ENCODE measurements around the gene SEC24B. TPM values are rescaled to one million over a fixed set of nuclear protein-coding genes. Genes with fewer than 3 reads are reported as not detected.
"Not testable (repeated sequence)": the region's sequence is repeated elsewhere in the genome, so short reads cannot be mapped to it uniquely, and the experiment has no call there.

Gene SEC24B
- total RNA-seq, 1 experiment from 2014 or later, result 32.3 TPM

DNA sequence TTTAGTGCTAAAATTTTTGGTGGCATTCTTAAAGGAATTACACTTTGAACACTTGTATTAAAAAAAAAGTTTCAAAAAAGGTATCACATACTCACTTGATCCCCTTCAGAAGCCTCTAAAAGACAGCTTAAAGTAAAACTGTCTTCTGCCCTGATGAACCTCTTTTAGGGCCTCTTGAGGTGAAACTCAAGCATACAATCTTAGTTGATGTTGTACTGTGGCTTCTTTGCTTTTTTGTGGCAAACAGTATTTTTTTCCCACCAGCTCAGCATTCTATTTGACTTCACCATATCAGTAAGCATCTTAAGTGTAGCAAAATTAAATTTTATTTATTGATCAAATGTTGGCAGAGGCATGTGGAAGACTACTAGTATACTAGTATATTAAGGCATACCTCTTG is 13.7 kb downstream of the SEC24B start:
- DNase-seq, result no peak
- Histone ChIP-seq H3K27ac (no peak overlapping the region), H3K4me3 (no peak overlapping the region), H3K27me3 (no peaks in the 10 kb centered on the region; the same call in 1 of the 2 replicates), H3K36me3 (peaks cover 21% of the 10 kb centered on the region), H3K9me3 (replicated peaks) (no peaks in the 10 kb centered on the region), H3K4me1 (no peaks in the 10 kb centered on the region)

DNA sequence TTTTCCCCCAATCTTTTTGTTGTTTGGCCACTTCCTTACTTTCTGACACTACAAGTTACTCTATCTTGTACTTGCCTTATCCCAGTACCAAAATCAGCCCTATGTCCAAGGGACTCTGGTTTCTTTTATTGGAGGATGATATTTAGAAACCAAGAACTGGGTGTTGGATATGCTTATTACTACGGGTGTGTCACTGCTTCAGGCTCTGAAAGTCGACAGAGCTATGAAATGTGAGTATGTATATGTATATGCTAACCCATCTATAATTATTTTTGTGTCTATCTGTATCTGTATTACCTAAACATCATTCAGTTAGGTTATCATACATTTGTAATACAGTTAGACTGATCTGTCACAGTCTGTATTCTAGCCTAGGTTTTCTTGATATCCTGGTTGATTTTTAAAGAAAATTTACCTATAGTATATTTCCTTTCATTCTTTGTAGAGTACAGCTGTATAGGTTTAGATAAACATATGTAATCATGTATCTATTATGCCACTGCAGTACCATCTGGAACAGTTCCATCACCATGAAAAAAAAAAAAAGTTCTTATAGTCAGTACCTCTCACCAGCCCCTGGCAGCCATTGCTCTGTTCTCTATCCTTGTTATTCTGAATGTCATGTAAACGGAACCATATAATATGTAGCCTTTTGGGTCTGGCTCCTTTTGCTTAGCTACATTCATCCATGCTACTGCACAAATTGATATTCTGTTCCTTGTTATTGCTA is 18.1 kb downstream of the SEC24B start:
- Histone ChIP-seq H3K9me3 (replicated peaks) (no peaks in the 10 kb centered on the region), H3K27ac (no peak overlapping the region), H3K4me3 (no peak overlapping the region), H3K36me3 (peaks cover 25% of the 10 kb centered on the region), H3K27me3 (no peaks in the 10 kb centered on the region; the same call in 1 of the 2 replicates), H3K4me1 (no peaks in the 10 kb centered on the region)
- no peak for DNase-seq

DNA sequence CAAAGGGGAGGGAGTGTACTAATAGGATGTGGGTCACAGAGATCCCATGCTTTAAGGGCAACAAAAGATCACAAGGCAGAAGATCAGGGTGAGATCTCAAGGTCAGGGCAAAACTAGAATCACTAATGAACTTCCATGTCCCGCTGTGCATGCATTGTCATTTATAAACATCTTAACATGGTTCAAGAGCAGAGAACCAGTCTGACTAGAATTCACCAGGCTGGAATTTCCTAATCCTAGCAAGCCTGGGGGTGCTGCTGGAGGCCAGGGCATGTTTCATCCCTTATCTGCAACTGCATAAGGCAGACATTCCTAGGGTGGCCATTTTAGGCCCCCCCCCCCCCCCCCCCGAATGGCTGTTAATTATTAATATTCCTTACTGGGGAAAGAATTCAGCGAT is 19.5 kb downstream of the SEC24B start:
- not testable (repeated sequence) for H3K4me3 ChIP-seq; H3K27me3 ChIP-seq; H3K9me3 ChIP-seq (replicated peaks); H3K4me1 ChIP-seq; DNase-seq; H3K27ac ChIP-seq
- peaks cover 23% of the 10 kb centered on the region for H3K36me3 ChIP-seq

DNA sequence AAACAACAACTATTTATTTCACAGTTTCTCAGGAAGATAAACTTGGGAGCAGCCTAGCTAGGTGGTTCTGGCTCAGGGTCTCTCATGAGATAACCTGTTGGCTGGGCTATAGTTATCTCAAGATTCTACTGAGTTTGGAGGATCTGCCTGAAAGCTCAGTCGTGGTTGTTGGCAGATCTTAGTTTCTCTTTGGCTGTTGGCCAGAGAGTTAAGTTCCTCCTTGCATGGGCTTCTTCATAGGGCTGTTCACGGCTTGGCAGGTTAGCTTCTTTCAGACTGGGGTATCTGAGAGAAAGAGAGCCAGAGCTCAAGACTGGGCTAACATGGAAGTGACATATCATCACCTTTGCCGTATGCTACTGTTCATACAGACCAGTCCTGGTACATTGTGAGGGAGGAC is 28.7 kb downstream of the SEC24B start:
- Histone ChIP-seq H3K27ac (no peak overlapping the region), H3K27me3 (no peaks in the 10 kb centered on the region), H3K36me3 (peaks cover 29% of the 10 kb centered on the region), H3K4me1 (no peaks in the 10 kb centered on the region), H3K9me3 (replicated peaks) (no peaks in the 10 kb centered on the region), H3K4me3 (no peak overlapping the region)
- no peak for DNase-seq

DNA sequence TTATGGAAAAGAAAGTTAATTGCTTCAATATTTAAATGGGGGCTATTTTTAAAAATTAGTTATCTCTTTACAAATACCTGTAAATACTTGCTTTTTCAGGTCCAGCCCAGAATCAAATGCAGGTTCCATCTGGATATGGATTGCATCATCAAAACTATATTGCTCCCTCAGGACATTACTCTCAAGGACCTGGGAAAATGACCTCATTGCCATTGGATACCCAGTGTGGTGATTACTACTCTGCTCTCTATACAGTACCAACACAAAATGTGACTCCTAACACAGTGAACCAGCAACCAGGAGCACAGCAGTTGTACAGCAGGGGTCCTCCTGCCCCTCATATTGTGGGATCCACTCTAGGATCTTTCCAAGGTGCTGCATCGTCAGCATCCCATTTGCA is 29.2 kb downstream of the SEC24B start:
- H3K36me3 ChIP-seq, result peaks cover 34% of the 10 kb centered on the region
- no peaks in the 10 kb centered on the region for H3K27me3 ChIP-seq
- no peak for DNase-seq
- no peaks in the 10 kb centered on the region for H3K4me1 ChIP-seq
- no peak overlapping the region for H3K4me3 ChIP-seq
- H3K9me3 ChIP-seq (replicated peaks), result no peaks in the 10 kb centered on the region
- no peak overlapping the region for H3K27ac ChIP-seq

DNA sequence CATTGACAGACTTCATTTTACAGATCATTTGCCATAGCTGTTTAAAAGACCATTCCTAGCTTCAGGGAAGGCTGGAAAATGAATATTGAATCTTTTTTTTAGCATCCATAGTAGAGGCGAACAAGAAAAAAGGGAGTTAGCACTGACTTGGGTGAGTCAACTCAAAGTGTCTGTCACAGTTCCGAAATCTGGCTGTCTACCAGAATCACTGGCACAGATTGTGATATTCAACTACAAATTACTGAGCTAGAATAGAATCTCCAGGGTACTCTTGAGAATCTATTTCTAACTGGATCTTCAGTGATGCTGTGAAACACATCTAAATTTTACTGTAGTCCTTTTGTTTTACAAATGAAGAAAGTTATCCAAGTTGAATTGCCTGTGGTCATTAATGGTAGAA is 31.5 kb downstream of the SEC24B start:
- Histone ChIP-seq H3K27me3 (no peaks in the 10 kb centered on the region), H3K27ac (no peak overlapping the region), H3K4me1 (no peaks in the 10 kb centered on the region), H3K9me3 (replicated peaks) (no peaks in the 10 kb centered on the region), H3K36me3 (peaks cover 45% of the 10 kb centered on the region), H3K4me3 (no peak overlapping the region)
- DNase-seq, result no peak

DNA sequence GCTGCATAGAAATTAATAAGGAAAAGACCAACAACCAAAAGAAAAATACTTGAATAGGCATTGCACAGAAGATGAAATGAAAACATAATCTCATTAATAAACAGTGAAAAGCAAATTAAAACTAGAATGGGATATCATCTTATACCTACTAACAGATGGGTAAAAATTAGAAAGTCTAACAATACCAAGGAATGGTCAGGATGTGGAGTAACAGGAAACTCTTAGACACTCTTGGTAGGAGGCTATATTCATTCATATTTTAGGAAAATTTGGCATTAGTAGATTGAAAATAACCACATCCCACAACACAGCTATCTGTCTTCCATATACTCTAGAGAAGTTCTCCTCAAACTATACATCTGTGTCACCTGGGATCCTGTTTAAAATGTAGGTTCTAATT is 36.3 kb downstream of the SEC24B start:
- H3K4me1 ChIP-seq, result no peaks in the 10 kb centered on the region
- H3K9me3 ChIP-seq (replicated peaks), result no peaks in the 10 kb centered on the region
- no peak for DNase-seq
- H3K27me3 ChIP-seq, result no peaks in the 10 kb centered on the region
- peaks cover 39% of the 10 kb centered on the region for H3K36me3 ChIP-seq
- H3K4me3 ChIP-seq, result no peak overlapping the region
- no peak overlapping the region for H3K27ac ChIP-seq

DNA sequence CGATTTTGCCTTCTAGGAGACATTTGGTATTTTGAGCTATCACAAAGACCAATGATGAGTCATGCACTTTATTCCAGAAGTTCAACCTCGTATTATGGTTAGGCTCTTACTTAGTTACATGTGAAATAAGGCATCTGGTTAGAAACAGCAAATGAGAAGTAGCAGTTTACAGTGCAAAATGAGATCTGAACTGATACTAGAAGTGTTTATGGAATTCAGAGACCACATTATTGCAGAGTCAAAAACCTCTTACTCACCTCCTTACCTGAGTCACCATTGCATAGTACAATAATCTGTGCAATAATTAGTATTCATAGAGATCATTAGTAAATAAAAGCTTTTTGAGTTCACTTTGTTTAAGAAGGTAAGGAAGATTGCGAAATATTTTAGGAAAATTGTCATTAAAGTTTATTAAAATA is 38.7 kb downstream of the SEC24B start:
- no peak overlapping the region for H3K27ac ChIP-seq

DNA sequence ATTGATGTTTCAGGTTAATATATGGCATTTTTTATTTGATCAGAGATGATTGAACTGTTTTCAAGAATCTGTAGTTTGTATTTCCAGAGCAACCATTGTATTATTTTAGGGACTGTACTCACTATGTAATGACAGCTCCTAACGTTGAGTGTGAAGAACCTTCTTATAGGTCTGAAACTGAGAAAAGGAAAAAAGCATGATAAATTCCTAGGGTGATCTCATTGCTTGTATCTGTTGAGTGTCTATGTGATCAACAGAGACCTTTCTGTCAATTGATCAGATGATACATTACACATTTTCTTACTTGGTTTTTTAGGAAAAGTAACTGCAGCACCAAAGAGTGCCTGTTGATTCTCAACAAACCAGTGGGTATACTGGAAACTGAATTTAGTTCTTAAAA is 40.2 kb downstream of the SEC24B start:
- Histone ChIP-seq H3K9me3 (replicated peaks) (no peaks in the 10 kb centered on the region), H3K27ac (no peak overlapping the region), H3K36me3 (peaks cover 20% of the 10 kb centered on the region), H3K4me3 (no peak overlapping the region), H3K4me1 (no peaks in the 10 kb centered on the region), H3K27me3 (no peaks in the 10 kb centered on the region)
- no peak for DNase-seq

More for the DNA sequence above, 38.7 kb downstream of the SEC24B start:
- Histone ChIP-seq H3K36me3 (peaks cover 31% of the 10 kb centered on the region), H3K27me3 (no peaks in the 10 kb centered on the region), H3K9me3 (replicated peaks) (no peaks in the 10 kb centered on the region), H3K4me1 (no peaks in the 10 kb centered on the region), H3K4me3 (no peak overlapping the region)
- no peak for DNase-seq

DNA sequence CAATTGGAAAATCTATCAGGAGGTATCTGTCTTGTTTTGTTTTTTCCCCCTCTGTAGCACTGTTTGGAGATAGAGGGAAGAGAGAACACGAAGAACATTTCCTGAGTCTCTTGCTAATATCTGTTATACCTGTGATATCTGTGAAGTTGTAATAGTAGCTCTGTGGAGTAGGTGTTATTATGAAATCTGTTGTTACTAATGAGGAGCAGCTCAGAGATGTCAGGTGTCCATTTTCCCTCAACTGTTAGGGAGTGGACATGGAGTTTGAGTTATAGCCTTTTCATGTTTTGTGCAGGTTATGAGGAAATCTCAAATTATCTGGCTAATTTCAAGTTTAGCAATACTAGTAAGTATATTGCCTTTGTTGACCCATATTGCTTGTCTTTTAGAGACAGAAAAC is 52.4 kb downstream of the SEC24B start:
- no peak for DNase-seq
- peaks cover 16% of the 10 kb centered on the region for H3K36me3 ChIP-seq
- no peaks in the 10 kb centered on the region for H3K27me3 ChIP-seq
- H3K4me3 ChIP-seq, result no peak overlapping the region
- H3K27ac ChIP-seq, result no peak overlapping the region
- H3K9me3 ChIP-seq (replicated peaks), result no peaks in the 10 kb centered on the region
- no peaks in the 10 kb centered on the region for H3K4me1 ChIP-seq

DNA sequence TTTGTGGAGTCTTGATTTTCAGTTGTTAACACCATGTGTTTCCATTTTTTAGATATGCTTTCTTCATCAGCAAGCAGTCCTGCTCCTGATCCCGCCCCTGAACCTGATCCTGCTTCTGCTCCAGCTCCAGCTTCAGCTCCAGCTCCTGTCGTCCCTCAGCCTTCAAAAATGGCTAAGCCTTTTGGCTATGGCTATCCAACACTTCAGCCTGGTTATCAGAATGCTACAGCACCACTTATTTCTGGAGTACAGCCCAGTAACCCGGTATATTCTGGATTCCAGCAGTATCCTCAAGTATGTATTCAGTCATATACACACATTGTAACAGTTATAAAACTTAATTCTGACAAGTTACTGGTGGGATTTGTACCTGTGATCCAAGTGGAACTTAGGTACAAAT is 60.9 kb downstream of the SEC24B start:
- Histone ChIP-seq H3K9me3 (replicated peaks) (no peaks in the 10 kb centered on the region), H3K36me3 (peaks cover 23% of the 10 kb centered on the region), H3K27ac (no peak overlapping the region), H3K27me3 (no peaks in the 10 kb centered on the region), H3K4me3 (no peak overlapping the region), H3K4me1 (no peaks in the 10 kb centered on the region)
- no peak for DNase-seq

DNA sequence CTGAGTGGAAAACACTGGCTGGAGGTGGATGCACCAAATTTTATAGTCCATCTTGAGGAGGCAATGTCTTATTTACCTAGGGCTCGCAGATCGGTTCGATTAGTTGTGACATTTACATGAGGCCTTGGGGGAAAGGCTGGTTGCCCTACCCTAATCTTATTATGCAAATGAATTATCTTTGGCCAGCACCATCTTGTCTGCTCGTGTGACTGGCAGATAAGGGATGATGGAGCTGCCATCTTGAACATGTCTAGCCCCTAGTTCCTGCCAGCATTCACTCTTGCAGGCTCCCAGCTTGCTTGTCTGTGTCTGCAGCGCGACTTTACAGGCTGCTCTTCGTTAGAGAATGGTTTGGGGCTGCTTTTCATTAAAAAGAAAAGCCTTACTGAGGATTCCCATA is 61.9 kb downstream of the SEC24B start:
- Histone ChIP-seq H3K27ac (no peak overlapping the region), H3K4me3 (no peak overlapping the region), H3K36me3 (peaks cover 28% of the 10 kb centered on the region), H3K4me1 (no peaks in the 10 kb centered on the region), H3K27me3 (no peaks in the 10 kb centered on the region), H3K9me3 (replicated peaks) (no peaks in the 10 kb centered on the region)
- DNase-seq, result no peak

DNA sequence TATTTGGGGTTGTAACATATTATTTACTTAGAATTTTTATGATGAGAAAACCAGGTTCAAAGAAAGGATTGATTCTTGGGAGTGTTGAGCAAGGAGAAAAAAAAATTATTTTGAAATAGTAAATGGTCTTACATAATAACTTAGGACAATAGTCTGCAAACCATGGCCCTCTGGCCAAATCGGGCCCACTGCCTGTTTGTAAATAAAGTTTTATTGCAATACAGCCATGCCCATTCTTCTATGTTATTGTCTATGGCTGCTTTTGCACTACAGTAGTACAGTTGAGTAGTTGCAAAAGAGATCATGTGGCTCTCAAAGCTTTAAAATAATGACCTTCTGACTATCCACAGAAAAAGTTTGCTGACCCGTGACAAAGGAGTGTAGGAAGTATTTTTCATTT is 63.3 kb downstream of the SEC24B start:
- Histone ChIP-seq H3K4me3 (no peak overlapping the region), H3K4me1 (no peaks in the 10 kb centered on the region), H3K27me3 (no peaks in the 10 kb centered on the region), H3K9me3 (replicated peaks) (no peaks in the 10 kb centered on the region), H3K36me3 (peaks cover 32% of the 10 kb centered on the region), H3K27ac (no peak overlapping the region)
- no peak for DNase-seq

DNA sequence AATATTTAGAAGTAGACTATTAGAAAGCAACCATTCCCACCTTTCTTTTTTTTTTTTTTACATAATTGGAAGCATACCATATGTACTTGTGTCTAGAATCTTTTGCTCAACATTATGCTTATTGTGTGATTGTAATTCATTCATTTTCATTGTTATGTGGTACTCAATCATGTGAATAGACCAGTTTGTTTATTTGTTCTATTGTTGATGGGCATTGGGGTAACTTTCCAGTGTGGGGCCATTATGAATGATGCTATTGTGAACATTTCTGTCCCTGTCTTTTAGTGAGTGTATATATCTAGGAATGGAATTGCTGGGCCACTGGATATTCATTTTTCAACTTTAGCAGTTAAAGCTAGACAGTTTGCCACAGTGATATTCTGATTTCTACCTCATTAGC is 63.9 kb downstream of the SEC24B start:
- no peaks in the 10 kb centered on the region for H3K27me3 ChIP-seq
- peaks cover 28% of the 10 kb centered on the region for H3K36me3 ChIP-seq
- H3K4me1 ChIP-seq, result no peaks in the 10 kb centered on the region

DNA sequence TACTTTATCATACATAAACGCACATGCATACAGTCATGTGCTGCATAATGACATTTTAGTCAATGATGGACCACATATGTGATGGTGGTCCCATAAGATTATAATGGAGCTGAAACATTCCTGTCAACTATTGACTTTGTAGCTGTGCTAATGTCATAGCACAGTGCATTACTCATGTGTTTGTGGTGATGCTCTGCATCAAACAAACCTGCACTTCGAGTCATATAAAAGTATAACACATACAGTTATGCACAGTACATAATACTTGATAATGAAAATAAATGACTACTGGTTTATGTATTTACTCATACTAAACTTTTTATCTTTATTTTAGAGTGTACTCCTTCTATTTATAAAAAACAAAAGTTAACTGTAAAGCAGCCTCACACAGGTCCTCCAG is 65.9 kb downstream of the SEC24B start:
- Histone ChIP-seq H3K4me1 (no peaks in the 10 kb centered on the region), H3K27me3 (no peaks in the 10 kb centered on the region), H3K27ac (no peak overlapping the region), H3K36me3 (peaks cover 35% of the 10 kb centered on the region), H3K9me3 (replicated peaks) (no peaks in the 10 kb centered on the region), H3K4me3 (no peak overlapping the region)
- DNase-seq, result no peak

More for the DNA sequence above, 63.9 kb downstream of the SEC24B start:
- Histone ChIP-seq H3K9me3 (replicated peaks) (no peaks in the 10 kb centered on the region), H3K27ac (no peak overlapping the region), H3K4me3 (no peak overlapping the region)
- no peak for DNase-seq

DNA sequence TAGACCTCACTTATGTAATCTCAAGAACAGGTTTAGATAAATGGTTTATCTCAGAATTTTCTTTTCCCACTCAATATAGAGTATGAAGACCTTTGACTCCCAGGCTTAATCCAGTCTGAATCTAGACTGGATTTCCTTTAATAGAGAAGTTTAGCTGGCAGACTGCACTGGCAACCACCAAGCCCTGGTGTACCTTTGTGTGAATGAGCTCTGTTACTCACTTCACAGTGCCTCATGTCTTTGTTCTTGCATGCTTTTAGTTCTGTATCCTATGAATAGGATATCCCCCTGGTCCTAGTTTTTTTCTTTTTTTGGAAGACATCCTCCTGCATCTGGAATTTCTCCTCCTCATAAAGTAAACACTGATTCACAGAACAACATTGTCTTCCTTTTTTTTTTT is 73.3 kb downstream of the SEC24B start:
- DNase-seq, result no peak
- no peak overlapping the region for H3K4me3 ChIP-seq
- H3K9me3 ChIP-seq (replicated peaks), result no peaks in the 10 kb centered on the region
- H3K4me1 ChIP-seq, result no peaks in the 10 kb centered on the region
- H3K36me3 ChIP-seq, result peaks cover 23% of the 10 kb centered on the region
- H3K27me3 ChIP-seq, result no peaks in the 10 kb centered on the region
- no peak overlapping the region for H3K27ac ChIP-seq
